ENCODE data around the gene TMEM54.

TMEM54 gene

GRCh38 chr1:32881871-32882850 lies 19.0 kb downstream of the TMEM54 start:
- no peak for DNase-seq (ENCODE audit: low read depth in 1 of 2, low spot score in 1 of 2)

- DNase-seq (ENCODE audit: low read depth in 1 of 2, low spot score in 1 of 2), result no peak
Measured at GRCh38 chr1:32881291-32881690, 19.9 kb downstream of the TMEM54 start.

- no peak for DNase-seq (ENCODE audit: low read depth in 1 of 2, low spot score in 1 of 2)
Measured at GRCh38 chr1:32878637-32879041, 22.6 kb downstream of the TMEM54 start.

- DNase-seq (ENCODE audit: low read depth in 1 of 2, low spot score in 1 of 2), result no peak
Measured at GRCh38 chr1:32878183-32878582, 23.0 kb downstream of the TMEM54 start.

- no peak for DNase-seq (ENCODE audit: low read depth in 1 of 2, low spot score in 1 of 2)
Measured at GRCh38 chr1:32877211-32878110, 23.7 kb downstream of the TMEM54 start.

GRCh38 chr1:32876341-32877210 lies 24.6 kb downstream of the TMEM54 start:
- DNase-seq (ENCODE audit: low read depth in 1 of 2, low spot score in 1 of 2), result peak in 1 of 2 donors; percentile 35

- DNase-seq (ENCODE audit: low read depth in 1 of 2, low spot score in 1 of 2), result no peak
Measured at GRCh38 chr1:32874860-32875752, 26.1 kb downstream of the TMEM54 start.

GRCh38 chr1:32873484-32873883 lies 27.7 kb downstream of the TMEM54 start:
- no peak for DNase-seq (ENCODE audit: low read depth in 1 of 2, low spot score in 1 of 2)

- no peak for DNase-seq (ENCODE audit: low read depth in 1 of 2, low spot score in 1 of 2)
Measured at GRCh38 chr1:32872192-32872460, 29.1 kb downstream of the TMEM54 start.

- no peak for DNase-seq (ENCODE audit: low read depth in 1 of 2, low spot score in 1 of 2)
Measured at GRCh38 chr1:32871364-32872191, 29.6 kb downstream of the TMEM54 start.

- DNase-seq (ENCODE audit: low read depth in 1 of 2, low spot score in 1 of 2), result no peak
Measured at GRCh38 chr1:32870615-32871363, 30.4 kb downstream of the TMEM54 start, which contains the start of gene FNDC5. FNDC5 (minus strand) TSS chr1:32870912.

GRCh38 chr1:32869923-32870614 lies 31.1 kb downstream of the TMEM54 start:
- DNase-seq (ENCODE audit: low read depth in 1 of 2, low spot score in 1 of 2), result no peak

- no peak for DNase-seq (ENCODE audit: low read depth in 1 of 2, low spot score in 1 of 2)
Measured at GRCh38 chr1:32868806-32869455, 32.3 kb downstream of the TMEM54 start.

GRCh38 chr1:32868085-32868484 lies 33.1 kb downstream of the TMEM54 start:
- no peak for DNase-seq (ENCODE audit: low read depth in 1 of 2, low spot score in 1 of 2)

- DNase-seq (ENCODE audit: low read depth in 1 of 2, low spot score in 1 of 2), result no peak
Measured at GRCh38 chr1:32867671-32868070, 33.5 kb downstream of the TMEM54 start.

GRCh38 chr1:32867151-32867550 lies 34.0 kb downstream of the TMEM54 start:
- no peak for DNase-seq (ENCODE audit: low read depth in 1 of 2, low spot score in 1 of 2)
